ENCODE data around the gene PSMD1.

PSMD1 gene

GRCh38 chr2:231198291-231199173, 141.9 kb downstream of the PSMD1 start, which contains the start of gene ARMC9 (continued):
- TF ChIP-seq ZBTB10 (tag by site-specific recombination; IDR thresholded peaks at IDR 0.05) (peak; percentile 47; the same call in 1 of the 2 replicates), ZNF174 (tag by site-specific recombination; IDR thresholded peaks at IDR 0.05) (no peak), ZBTB26 (tag by site-specific recombination; optimal IDR thresholded peaks at IDR 0.05) (peak; percentile 78), ZNF114 (tag by site-specific recombination; IDR thresholded peaks at IDR 0.05) (no peak), SALL2 (tag by site-specific recombination; IDR thresholded peaks at IDR 0.05; ENCODE audit: borderline replicate concordance) (no peak), BCL11A (tag by site-specific recombination; IDR thresholded peaks at IDR 0.05; ENCODE audit: low read depth) (no peak), ZNF549 (tag by site-specific recombination; IDR thresholded peaks at IDR 0.05) (no peak), ZNF776 (tag by site-specific recombination; IDR thresholded peaks at IDR 0.05; ENCODE audit: borderline replicate concordance) (no peak), ZNF155 (tag by site-specific recombination; IDR thresholded peaks at IDR 0.05) (no peak), ZNF2 (tag by site-specific recombination; IDR thresholded peaks at IDR 0.05) (no peak), ZNF544 (tag by site-specific recombination; IDR thresholded peaks at IDR 0.05) (no peak), ZNF146 (tag by site-specific recombination; IDR thresholded peaks at IDR 0.05) (no peak), ZBTB8A (tag by site-specific recombination; IDR thresholded peaks at IDR 0.05) (no peak), ZNF843 (tag by site-specific recombination; IDR thresholded peaks at IDR 0.05) (no peak), TSHZ1 (tag by site-specific recombination; IDR thresholded peaks at IDR 0.05; ENCODE audit: borderline replicate concordance) (no peak), ZIC2 (tag by site-specific recombination; IDR thresholded peaks at IDR 0.05) (no peak), ZNF747 (tag by site-specific recombination; IDR thresholded peaks at IDR 0.05) (no peak), ZNF785 (tag by site-specific recombination; IDR thresholded peaks at IDR 0.05) (no peak), ZNF560 (tag by site-specific recombination; IDR thresholded peaks at IDR 0.05; ENCODE audit: borderline replicate concordance) (no peak), SP7 (tag by site-specific recombination; IDR thresholded peaks at IDR 0.05) (peak; percentile 47; the same call in 1 of the 2 replicates), KLF9 (tag by site-specific recombination; IDR thresholded peaks at IDR 0.05; ENCODE audit: low read depth) (no peak)
- TF ChIP-seq, protein P1, sequence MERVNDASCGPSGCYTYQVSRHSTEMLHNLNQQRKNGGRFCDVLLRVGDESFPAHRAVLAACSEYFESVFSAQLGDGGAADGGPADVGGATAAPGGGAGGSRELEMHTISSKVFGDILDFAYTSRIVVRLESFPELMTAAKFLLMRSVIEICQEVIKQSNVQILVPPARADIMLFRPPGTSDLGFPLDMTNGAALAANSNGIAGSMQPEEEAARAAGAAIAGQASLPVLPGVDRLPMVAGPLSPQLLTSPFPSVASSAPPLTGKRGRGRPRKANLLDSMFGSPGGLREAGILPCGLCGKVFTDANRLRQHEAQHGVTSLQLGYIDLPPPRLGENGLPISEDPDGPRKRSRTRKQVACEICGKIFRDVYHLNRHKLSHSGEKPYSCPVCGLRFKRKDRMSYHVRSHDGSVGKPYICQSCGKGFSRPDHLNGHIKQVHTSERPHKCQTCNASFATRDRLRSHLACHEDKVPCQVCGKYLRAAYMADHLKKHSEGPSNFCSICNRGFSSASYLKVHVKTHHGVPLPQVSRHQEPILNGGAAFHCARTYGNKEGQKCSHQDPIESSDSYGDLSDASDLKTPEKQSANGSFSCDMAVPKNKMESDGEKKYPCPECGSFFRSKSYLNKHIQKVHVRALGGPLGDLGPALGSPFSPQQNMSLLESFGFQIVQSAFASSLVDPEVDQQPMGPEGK (tag by site-specific recombination; IDR thresholded peaks at IDR 0.05), result 0 out of 2 replicates have a peak, but pooled peaks have one; percentile 11
- TF ChIP-seq, protein P2, sequence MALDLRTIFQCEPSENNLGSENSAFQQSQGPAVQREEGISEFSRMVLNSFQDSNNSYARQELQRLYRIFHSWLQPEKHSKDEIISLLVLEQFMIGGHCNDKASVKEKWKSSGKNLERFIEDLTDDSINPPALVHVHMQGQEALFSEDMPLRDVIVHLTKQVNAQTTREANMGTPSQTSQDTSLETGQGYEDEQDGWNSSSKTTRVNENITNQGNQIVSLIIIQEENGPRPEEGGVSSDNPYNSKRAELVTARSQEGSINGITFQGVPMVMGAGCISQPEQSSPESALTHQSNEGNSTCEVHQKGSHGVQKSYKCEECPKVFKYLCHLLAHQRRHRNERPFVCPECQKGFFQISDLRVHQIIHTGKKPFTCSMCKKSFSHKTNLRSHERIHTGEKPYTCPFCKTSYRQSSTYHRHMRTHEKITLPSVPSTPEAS (tag by site-specific recombination; IDR thresholded peaks at IDR 0.05), result no peak
- TF ChIP-seq, protein P3, sequence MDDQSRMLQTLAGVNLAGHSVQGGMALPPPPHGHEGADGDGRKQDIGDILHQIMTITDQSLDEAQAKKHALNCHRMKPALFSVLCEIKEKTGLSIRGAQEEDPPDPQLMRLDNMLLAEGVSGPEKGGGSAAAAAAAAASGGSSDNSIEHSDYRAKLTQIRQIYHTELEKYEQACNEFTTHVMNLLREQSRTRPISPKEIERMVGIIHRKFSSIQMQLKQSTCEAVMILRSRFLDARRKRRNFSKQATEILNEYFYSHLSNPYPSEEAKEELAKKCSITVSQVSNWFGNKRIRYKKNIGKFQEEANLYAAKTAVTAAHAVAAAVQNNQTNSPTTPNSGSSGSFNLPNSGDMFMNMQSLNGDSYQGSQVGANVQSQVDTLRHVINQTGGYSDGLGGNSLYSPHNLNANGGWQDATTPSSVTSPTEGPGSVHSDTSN (CRISPR knock-in tag; IDR thresholded peaks at IDR 0.05), result peak; percentile 57; the same call in 1 of the 2 replicates
- TF ChIP-seq, protein P4, sequence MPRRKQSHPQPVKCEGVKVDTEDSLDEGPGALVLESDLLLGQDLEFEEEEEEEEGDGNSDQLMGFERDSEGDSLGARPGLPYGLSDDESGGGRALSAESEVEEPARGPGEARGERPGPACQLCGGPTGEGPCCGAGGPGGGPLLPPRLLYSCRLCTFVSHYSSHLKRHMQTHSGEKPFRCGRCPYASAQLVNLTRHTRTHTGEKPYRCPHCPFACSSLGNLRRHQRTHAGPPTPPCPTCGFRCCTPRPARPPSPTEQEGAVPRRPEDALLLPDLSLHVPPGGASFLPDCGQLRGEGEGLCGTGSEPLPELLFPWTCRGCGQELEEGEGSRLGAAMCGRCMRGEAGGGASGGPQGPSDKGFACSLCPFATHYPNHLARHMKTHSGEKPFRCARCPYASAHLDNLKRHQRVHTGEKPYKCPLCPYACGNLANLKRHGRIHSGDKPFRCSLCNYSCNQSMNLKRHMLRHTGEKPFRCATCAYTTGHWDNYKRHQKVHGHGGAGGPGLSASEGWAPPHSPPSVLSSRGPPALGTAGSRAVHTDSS (tag by site-specific recombination; IDR thresholded peaks at IDR 0.05), result no peak
